Activated CD4-positive, alpha-beta T cell treated with anti-CD3 and anti-CD28 coated beads, Interleukin-2, amount 10 ng/mL, durations not matched to agents 24 days and 14 days (primary cell): ENCODE measurements around the gene SLTM. TPM values are rescaled to one million over a fixed set of nuclear protein-coding genes. Genes with fewer than 3 reads are reported as not detected.
"Not testable (repeated sequence)": the region's sequence is repeated elsewhere in the genome, so short reads cannot be mapped to it uniquely, and the experiment has no call there.

Experiments
- DNase-seq: peaks from one replicate; pipeline ENCODE4 v3.0.0; 2022
- H3K27ac Mint-ChIP-seq: one replicate; pipeline ENCODE4 v1.8.0; 2022; ENCODE audit warnings: mild to moderate bottlenecking, mixed read lengths
- H3K27me3 Mint-ChIP-seq: one replicate; pipeline ENCODE4 v1.8.0; 2022; ENCODE audit warnings: mixed read lengths
- H3K36me3 Mint-ChIP-seq: one replicate; pipeline ENCODE4 v1.8.0; 2022; ENCODE audit warnings: low read depth, mild to moderate bottlenecking, mixed read lengths
- H3K4me1 Mint-ChIP-seq: one replicate; pipeline ENCODE4 v1.8.0; 2021; ENCODE audit warnings: mixed read lengths
- H3K4me3 Mint-ChIP-seq: one replicate; pipeline ENCODE4 v1.8.0; 2022; ENCODE audit warnings: mild to moderate bottlenecking, moderate library complexity, mixed read lengths
- H3K9me3 Mint-ChIP-seq: one replicate; pipeline ENCODE4 v1.8.0; 2021; ENCODE audit warnings: mixed read lengths
- intact Hi-C: fragments of 100-400 bp; cut with micrococcal nuclease; formaldehyde crosslinking; loops from one replicate; pipeline ENCODE4 v1.15.1; 2023
- total RNA-seq: library from RNA; stranded (reverse); gene quantifications from 2 replicates; pipeline ENCODE4 v1.2.3, GENCODE V29; 2022

The SLTM gene
- total RNA-seq, 1 donor from 2014 or later = 127 TPM

DNA sequence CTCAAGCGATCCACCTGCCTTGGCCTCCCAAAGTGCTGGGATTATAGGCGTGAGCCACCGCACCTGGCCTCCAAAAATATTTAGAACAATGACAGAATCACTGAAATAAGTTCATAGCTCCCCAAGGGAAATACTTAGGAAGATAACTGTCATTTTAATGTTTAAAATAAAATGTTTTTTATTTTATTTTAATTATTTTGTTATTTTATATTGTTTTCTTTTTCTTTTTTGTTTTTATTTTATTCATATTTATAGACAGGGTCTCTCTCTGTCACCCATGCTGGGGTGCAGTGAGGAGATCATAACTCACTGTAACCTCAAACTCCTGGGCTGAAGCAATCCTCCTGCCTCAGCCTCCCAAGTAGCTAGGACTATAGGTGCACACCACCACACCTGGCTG lies 82.3 kb downstream of the SLTM start:
- H3K27me3 Mint-ChIP-seq, H3K4me3 Mint-ChIP-seq, H3K27ac Mint-ChIP-seq, intact Hi-C loops, DNase-seq, H3K9me3 Mint-ChIP-seq, H3K4me1 Mint-ChIP-seq: not testable (repeated sequence)
- H3K36me3 Mint-ChIP-seq = peaks cover 40% of the 10 kb centered on the region

DNA sequence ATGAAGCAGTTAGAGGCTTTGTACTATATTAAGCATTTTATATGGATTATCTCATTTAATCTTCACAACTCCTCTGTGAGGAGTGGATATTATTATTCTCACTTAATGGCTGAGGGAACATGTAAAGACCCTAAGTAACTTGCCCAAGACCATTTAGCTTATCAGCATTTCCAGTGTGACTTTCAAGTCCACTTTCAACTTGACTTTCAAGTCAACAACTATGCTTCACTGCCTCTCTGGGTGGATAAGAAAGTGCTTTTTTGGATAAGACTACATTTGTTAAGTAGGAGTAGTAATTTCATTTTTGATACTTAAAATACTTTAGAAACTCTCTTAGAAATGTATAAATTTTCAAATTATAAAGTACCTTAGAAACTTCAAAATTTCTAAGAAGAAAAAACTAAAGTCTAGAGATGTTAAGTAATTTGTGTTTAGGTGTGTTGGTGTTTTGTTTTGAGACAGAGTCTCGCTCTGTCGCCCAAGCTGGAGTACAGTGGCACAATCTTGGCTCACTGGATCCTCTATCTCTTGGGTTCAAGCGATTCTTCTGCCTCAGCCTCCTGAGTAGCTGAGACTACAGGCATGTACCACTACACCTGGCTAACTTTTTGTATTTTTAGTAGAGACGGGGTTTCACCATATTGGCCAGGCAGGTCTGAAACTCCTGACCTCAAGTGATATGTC lies 90.6 kb downstream of the SLTM start:
- H3K27me3 Mint-ChIP-seq = no peaks in the 10 kb centered on the region
- H3K27ac Mint-ChIP-seq = no peak overlapping the region
- H3K4me1 Mint-ChIP-seq = peaks cover 2% of the 10 kb centered on the region
- H3K9me3 Mint-ChIP-seq = no peaks in the 10 kb centered on the region
- no peak overlapping the region for H3K4me3 Mint-ChIP-seq
- H3K36me3 Mint-ChIP-seq = peaks cover 25% of the 10 kb centered on the region
- intact Hi-C loops = no loop called here
- peak; percentile 19 for DNase-seq

DNA sequence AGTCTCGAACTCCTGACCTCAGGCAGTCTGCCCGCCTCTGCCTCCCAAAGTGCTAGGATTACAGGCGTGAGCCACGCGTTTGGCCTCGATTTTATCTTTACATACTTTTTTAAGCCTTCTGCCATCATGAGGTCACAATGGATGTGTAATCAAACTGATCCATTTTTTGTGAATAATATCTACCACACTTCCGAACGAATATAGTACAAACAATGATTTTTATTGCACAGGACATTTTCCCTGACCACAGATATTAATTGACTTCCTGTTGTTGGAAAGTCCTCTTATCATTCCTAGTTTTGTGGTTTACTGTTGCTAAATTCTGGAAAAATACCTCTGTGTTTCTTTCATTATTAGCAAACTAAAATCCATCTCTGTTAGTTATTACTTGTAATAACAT lies 93.4 kb downstream of the SLTM start:
- Mint-ChIP-seq H3K27ac (no peak overlapping the region), H3K4me1 (peaks cover 2% of the 10 kb centered on the region), H3K9me3 (no peaks in the 10 kb centered on the region), H3K4me3 (no peak overlapping the region), H3K36me3 (peaks cover 8% of the 10 kb centered on the region), H3K27me3 (no peaks in the 10 kb centered on the region)
- no peak for DNase-seq
- intact Hi-C loops = no loop called here

DNA sequence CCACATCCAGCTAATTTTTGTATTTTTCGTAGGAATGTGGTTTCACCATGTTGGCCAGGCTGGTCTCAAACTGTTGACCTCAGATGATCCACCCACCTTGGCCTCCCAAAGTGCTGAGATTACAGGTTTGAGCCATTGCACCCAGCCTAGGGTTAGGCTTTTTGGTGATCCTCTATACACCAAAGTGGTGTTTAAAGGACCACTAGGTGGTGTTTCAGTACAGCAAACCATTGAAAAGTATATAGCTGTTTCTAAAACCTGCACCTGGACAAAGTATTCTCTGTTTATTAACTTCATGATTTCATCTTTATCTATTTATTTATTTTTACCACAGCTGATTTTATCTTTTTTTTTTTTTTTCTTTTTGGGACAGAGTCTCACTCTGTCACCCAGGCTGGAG lies 94.0 kb downstream of the SLTM start:
- DNase-seq = no peak
- H3K36me3 Mint-ChIP-seq = peaks cover 8% of the 10 kb centered on the region
- no peak overlapping the region for H3K4me3 Mint-ChIP-seq
- intact Hi-C loops = no loop called here
- no peaks in the 10 kb centered on the region for H3K27me3 Mint-ChIP-seq
- H3K9me3 Mint-ChIP-seq = no peaks in the 10 kb centered on the region
- peaks cover 2% of the 10 kb centered on the region for H3K4me1 Mint-ChIP-seq
- H3K27ac Mint-ChIP-seq = no peak overlapping the region

DNA sequence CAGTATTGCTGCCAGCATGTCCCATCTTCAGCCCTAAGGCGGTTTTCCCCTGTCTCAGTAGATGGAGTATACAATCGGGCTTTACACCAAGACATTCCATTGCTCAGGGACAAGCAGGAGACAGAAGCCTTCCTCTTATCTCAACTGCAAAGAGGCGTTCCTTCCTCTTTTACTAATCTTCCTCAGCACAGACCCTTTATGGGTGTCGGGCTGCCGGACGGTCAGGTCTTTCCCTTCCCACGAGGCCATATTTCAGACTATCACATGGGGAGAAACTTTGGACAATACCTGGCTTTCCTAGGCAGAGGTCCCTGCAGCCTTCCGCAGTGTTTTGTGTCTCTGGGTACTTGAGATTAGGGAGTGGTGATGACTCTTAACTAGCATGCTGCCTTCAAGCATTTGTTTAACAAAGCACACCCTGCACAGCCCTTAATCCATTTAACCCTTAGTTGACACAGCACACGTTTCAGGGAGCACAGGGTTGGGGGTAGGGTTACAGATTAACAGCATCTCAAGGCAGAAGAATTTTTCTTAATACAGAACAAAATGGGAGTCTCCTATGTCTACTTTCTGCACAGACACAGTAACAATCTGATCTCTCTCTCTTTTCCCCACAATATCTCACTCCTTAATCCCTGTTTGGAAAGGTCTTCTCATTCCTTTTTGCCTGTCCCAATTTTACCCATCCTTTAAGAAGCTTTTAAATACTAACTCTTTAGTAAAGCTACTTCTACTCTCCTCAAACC lies 99.6 kb downstream of the SLTM start:
- H3K36me3 Mint-ChIP-seq = peaks cover 13% of the 10 kb centered on the region
- intact Hi-C loops, H3K4me1 Mint-ChIP-seq, H3K27ac Mint-ChIP-seq, H3K4me3 Mint-ChIP-seq, H3K27me3 Mint-ChIP-seq, DNase-seq, H3K9me3 Mint-ChIP-seq: not testable (repeated sequence)

DNA sequence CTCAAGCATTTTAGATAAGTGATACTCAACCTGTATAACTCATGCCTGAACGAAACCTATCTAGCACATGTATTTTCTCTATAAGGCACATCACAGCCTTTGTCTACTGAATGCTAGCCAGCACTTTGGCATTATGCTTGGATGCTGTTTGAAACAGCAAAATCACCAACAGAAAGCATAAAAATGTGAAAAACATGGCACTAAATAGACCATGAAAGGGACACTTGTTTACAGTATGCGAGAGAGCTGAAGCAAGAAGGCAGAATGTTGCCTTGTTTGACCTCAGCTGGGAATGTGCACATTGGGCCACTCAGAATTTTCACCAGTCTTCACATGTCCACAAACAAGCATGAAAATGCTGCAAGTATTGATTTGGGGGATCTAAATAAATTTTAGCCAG lies 102.9 kb downstream of the SLTM start:
- Mint-ChIP-seq H3K27ac (no peak overlapping the region), H3K9me3 (no peaks in the 10 kb centered on the region), H3K4me3 (no peak overlapping the region), H3K36me3 (peaks cover 23% of the 10 kb centered on the region), H3K4me1 (no peaks in the 10 kb centered on the region), H3K27me3 (no peaks in the 10 kb centered on the region)
- intact Hi-C loops = no loop called here
- no peak for DNase-seq

Other genes starting within 250 kb of the SLTM start
- 103 and 111 TPM in 2 replicates for gene ADAM10, start 184.0 kb downstream of the SLTM start, total RNA-seq
- gene MINDY2, start 162.4 kb downstream of the SLTM start, total RNA-seq = 10.1 and 10.9 TPM in 2 replicates
- gene RNF111, start 54.0 kb upstream of the SLTM start, total RNA-seq = 32.9 and 35.1 TPM in 2 replicates
- gene CCNB2, start 171.5 kb upstream of the SLTM start, total RNA-seq = 38.6 and 39.2 TPM in 2 replicates